HG03378 (cell line): ENCODE data around the gene PHYHD1.

Experiments
- ATAC-seq: cut with Tn5 transposase; IDR thresholded peaks from one replicate; pipeline ENCODE4 v1.9.1; 2021; ENCODE audit warnings: mild to moderate bottlenecking, moderate library complexity; ENCODE audit not compliant: unreplicated experiment

PHYHD1 gene

DNA sequence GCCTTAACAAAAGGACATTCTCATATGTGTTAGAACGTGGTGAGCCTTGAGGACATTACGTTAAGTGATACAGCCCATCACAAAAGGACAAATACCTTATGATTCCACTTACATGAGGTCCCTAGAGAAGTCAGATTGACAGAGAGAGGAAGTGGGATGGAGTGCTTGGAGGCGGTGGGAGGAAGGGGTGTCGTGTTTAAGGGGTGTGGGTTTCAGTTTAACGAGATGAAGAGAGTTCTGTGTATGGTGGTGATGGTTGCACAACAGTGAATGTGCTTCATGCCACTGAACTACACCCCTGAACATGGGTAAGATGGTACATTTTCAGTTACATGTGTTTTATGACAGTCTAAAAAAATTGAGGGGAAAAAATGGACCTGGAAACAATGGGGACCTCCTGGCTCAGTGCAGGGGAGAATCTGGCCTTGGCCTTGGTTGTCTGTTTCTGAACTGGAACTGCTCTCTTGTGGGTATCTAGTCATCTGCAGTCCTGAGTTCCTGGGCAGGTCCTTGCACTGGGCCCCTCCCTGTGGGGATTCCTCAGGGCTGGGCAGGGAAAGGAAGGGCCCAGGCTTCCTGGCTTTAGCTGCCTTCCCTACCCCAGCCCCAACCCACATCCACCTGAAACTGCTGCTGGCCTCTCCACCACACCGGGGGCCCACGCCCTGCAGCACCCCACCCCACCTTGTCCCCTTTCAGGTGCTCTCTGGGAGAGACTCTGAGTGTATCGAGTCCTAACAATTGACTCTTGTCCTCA lies 21.0 kb upstream of the PHYHD1 start:
- ATAC-seq, result no peak

- no peak for ATAC-seq
Measured at GRCh38 chr9:128901379-128901778, 19.4 kb upstream of the PHYHD1 start.

- ATAC-seq, result no peak
Measured at GRCh38 chr9:128901822-128902221, 19.0 kb upstream of the PHYHD1 start.

GRCh38 chr9:128902351-128903078 lies 18.3 kb upstream of the PHYHD1 start:
- peak; percentile 60 for ATAC-seq

- no peak for ATAC-seq
Measured at GRCh38 chr9:128903079-128903461, 17.7 kb upstream of the PHYHD1 start.

- ATAC-seq, result no peak
Measured at GRCh38 chr9:128903871-128904620, 16.7 kb upstream of the PHYHD1 start.

- no peak for ATAC-seq
Measured at GRCh38 chr9:128905964-128906363, 14.8 kb upstream of the PHYHD1 start.

GRCh38 chr9:128906741-128907140 lies 14.0 kb upstream of the PHYHD1 start:
- no peak for ATAC-seq

DNA sequence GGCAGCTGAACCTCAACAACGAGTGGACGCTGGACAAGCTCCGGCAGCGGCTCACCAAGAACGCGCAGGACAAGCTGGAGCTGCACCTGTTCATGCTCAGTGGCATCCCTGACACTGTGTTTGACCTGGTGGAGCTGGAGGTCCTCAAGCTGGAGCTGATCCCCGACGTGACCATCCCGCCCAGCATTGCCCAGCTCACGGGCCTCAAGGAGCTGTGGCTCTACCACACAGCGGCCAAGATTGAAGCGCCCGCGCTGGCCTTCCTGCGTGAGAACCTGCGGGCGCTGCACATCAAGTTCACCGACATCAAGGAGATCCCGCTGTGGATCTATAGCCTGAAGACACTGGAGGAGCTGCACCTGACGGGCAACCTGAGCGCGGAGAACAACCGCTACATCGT lies 12.4 kb upstream of the PHYHD1 start:
- no peak for ATAC-seq

- ATAC-seq, result no peak
Measured at GRCh38 chr9:128909859-128910258, 10.9 kb upstream of the PHYHD1 start.

- ATAC-seq, result no peak
Measured at GRCh38 chr9:128910906-128911305, 9.9 kb upstream of the PHYHD1 start.

DNA sequence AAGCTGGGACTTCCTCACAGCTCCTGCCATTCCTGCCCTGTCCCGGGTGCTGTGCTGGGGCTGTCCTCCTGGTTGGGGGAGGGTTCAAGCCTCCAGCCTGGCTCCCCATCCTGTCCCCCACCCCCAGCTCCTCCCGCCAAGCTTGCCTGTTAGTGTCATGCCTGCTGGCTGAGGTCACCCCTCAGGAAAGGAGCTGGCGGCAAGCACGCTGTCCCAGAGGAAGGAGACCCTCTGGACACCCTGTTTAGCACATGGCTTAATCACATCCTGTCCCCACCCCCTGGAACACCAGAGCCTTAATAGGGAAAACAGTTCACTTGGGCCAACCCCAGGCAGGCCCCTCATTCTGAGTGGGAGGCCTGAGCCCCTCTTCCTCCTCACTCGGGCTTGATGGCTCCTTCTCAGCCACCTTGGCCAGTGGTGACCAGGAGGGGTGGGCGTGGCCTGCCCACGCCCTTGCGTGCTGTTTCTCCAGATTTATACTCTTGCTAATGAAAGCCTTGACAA lies 9.2 kb upstream of the PHYHD1 start:
- no peak for ATAC-seq

DNA sequence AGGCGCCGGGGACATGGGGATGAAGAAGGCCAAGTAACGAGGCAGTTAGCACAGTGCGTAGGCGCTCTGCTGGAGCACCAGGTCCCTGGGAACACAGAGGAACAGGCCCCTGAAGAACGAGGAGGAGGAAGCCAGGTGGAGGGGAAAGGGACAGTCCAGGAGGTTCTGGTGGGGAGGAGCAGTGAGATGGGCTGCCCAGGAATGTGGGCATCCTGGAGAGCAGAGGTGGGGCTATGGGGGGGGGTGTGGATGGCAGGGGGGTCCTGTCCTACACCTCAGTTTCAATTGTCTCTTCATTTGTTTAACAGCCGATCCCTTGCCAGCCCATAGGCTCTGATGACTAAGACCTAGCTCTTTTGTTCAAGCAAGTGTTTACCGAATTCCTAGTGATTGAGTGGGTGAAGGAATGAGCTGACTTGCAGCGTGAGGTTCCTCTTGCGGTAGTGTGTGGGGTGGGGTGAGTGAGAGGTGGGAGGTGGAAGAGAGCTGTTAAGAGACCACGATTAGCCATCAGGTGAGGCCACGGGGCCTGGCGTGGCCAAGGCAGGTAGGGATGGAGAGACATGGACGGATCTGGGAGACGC lies 8.4 kb upstream of the PHYHD1 start:
- no peak for ATAC-seq

DNA sequence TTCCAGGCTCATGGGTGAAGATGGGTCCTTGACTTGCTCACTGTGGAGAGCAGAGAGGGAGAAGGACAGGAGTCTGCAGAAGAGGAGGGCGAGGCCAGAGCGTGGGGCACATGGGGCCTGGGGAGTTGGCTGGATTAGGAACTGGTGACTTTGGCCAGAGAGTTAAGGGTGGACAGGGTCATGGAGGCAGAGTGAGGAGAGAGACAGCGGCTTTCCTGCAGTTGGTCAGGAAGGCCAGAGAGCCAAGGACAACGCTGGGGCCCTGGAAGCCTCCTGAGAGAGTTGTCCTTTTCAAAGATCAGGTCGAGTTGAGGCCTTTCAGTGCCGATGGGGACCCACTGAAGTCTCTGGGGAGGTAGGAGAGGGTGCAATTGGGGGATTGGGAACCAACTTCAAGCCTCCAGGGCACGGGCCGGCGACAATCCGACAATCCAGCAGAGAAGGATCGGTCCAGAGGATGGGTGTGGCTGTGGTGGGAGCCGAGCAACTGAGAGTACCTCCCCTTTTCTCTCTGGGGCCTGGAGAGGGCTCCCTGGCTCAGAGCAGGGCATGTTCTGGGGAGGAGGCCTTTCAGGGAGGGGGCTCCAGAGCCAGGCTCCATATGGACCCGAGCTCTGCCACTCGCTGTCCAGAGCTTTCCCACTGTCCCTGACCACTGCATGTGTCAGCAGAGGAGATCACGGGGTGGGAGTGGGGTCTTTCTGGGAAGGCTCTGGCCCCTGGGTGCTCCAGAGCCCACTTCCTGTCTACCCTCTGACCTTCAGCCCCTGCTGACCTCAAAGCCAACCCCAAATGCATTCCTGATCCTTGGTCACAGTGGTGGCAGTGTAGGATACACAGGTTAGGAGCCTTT lies 7.5 kb upstream of the PHYHD1 start:
- no peak for ATAC-seq

DNA sequence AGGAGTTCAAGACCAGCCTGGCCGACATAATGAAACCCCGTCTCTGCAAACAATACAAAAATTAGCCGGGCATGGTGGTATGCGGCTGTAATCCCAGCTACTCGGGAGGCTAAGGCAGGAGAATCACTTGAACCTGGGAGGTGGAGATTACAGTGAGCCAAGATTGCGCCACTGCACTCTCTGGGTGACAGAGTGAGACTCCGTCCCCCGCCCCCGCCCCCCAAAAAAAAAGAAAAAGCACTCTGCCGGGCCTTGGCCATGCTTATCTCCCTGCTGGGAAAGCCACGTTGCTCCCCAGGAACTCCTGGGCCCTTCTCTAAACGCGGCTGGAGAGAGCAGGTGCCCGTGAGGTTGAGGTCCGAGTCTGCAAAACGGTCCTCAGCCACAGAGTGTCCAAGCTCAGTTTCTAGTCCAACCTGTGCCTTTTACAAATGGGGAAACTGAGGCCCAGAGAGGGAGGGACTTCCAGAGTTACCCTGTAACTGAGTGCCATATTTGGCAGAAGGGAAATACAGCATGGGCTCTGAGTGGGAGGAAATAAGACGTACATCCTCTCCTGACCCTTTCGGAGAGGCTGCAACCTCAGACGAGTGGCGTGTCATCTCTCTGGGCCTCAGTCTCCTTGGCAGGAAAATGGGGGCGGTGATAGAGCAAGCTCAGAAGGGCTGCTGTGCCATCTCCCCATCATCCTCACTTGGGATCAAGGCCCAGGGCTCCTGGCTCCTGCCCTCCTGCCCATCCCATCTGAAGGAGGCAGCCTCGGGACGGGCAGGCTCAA lies 6.6 kb upstream of the PHYHD1 start:
- ATAC-seq, result no peak

DNA sequence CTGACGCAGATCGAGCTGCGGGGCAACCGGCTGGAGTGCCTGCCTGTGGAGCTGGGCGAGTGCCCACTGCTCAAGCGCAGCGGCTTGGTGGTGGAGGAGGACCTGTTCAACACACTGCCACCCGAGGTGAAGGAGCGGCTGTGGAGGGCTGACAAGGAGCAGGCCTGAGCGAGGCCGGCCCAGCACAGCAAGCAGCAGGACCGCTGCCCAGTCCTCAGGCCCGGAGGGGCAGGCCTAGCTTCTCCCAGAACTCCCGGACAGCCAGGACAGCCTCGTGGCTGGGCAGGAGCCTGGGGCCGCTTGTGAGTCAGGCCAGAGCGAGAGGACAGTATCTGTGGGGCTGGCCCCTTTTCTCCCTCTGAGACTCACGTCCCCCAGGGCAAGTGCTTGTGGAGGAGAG lies 4.6 kb upstream of the PHYHD1 start:
- ATAC-seq, result no peak

GRCh38 chr9:128916745-128917144 lies 4.0 kb upstream of the PHYHD1 start:
- ATAC-seq, result no peak

- no peak for ATAC-seq
Measured at GRCh38 chr9:128917151-128917849, 3.5 kb upstream of the PHYHD1 start.

DNA sequence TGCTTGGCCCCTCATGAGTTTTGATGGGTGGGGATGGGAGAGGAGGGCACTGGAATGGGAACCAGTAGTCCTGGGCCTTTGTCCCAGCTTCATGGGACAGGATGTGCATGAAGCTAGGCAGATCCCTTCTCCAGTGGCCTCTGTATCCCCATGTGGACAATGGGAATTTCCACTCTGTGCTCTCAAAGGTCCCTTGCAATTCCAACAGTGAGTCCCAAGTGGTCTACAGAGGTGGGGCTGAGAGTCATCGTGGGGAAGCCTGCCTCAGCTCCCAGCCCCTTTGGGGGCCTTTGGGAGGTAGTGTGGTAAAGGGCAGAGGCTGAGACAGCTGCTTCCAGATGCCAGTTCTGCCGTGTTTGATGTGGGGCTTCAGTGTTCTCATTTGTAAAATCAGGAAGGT lies 1.9 kb upstream of the PHYHD1 start:
- no peak for ATAC-seq
